Mucosa of stomach (tissue), 1 donor: Measurements from ENCODE around the gene IZUMO4.
A peak's percentile ranks its signal among the peaks of the same experiment; 100 is the strongest.

Source experiments
- H3K27me3 ChIP-seq: one replicate; pipeline ENCODE4 v1.7.0; 2013; ENCODE audit warnings: mild to moderate bottlenecking, low read length; ENCODE audit not compliant: control insufficient read depth, insufficient read depth
- H3K36me3 ChIP-seq: one replicate; pipeline ENCODE4 v1.7.0; 2013; ENCODE audit warnings: low read length; ENCODE audit not compliant: control insufficient read depth, insufficient read depth
- H3K4me1 ChIP-seq: one replicate; pipeline ENCODE4 v1.7.0; 2013; ENCODE audit warnings: mild to moderate bottlenecking, low read length; ENCODE audit not compliant: control insufficient read depth, insufficient read depth
- H3K4me3 ChIP-seq: one replicate; pipeline ENCODE4 v1.7.0; 2013; ENCODE audit warnings: low read length
- H3K9ac ChIP-seq: one replicate; pipeline ENCODE4 v1.7.0; 2013; ENCODE audit warnings: mild to moderate bottlenecking, low read length, moderate library complexity
- H3K9me3 ChIP-seq: one replicate; pipeline ENCODE4 v1.7.0; 2013; ENCODE audit warnings: mild to moderate bottlenecking, low read length, moderate library complexity; ENCODE audit not compliant: control insufficient read depth
- donor health status: Pancreatic carcinoma.

The IZUMO4 gene, protein sequence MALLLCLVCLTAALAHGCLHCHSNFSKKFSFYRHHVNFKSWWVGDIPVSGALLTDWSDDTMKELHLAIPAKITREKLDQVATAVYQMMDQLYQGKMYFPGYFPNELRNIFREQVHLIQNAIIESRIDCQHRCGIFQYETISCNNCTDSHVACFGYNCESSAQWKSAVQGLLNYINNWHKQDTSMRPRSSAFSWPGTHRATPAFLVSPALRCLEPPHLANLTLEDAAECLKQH

GRCh38 chr19:2096480-2097202, at the start of gene IZUMO4:
Gene IZUMO4 (plus strand): TSS chr19:2096915. CDS start chr19:2096946, 31 bp downstream.
- peaks cover 26% of the 10 kb centered on the region for H3K4me1 ChIP-seq
- H3K36me3 ChIP-seq: peaks cover 2% of the 10 kb centered on the region

DNA sequence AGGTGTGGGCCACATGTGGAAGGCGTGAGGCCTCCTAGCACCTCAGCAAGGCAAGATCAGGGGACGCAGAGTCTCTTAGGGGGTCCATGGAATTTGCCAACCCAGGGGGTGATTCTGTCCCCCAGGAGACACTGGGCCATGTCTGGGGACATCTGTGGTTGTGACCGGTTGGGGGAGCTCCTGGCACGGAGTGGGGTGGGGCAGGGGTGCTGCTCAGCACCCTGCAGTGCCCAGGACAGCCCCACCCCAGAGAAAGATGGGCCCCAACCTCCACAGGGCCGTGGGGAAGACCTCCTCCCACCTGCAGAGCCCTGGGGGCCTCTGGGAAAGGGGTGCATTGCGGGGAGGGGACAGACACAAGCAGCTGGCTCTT, 49.7 kb upstream of the IZUMO4 start:
- H3K9ac ChIP-seq: no peak overlapping the region

More at GRCh38 chr19:2096480-2097202, at the start of gene IZUMO4:
- no peaks in the 10 kb centered on the region for H3K27me3 ChIP-seq
- H3K4me3 ChIP-seq: peak within 1 kb of the TSS; percentile 63
- H3K9ac ChIP-seq: peak within 1 kb of the TSS; percentile 73
- H3K9me3 ChIP-seq: no peaks in the 10 kb centered on the region

GRCh38 chr19:2047449-2048103, 49.1 kb upstream of the IZUMO4 start:
- H3K4me3 ChIP-seq: no peak overlapping the region
- H3K27me3 ChIP-seq: no peaks in the 10 kb centered on the region
- H3K9ac ChIP-seq: no peak overlapping the region
- H3K4me1 ChIP-seq: peaks cover 80% of the 10 kb centered on the region
- no peaks in the 10 kb centered on the region for H3K9me3 ChIP-seq
- H3K36me3 ChIP-seq: peaks cover under 1% of the 10 kb centered on the region

More for the DNA sequence above, 49.7 kb upstream of the IZUMO4 start:
- no peak overlapping the region for H3K4me3 ChIP-seq
- no peaks in the 10 kb centered on the region for H3K27me3 ChIP-seq
- peaks cover 4% of the 10 kb centered on the region for H3K36me3 ChIP-seq
- peaks cover 79% of the 10 kb centered on the region for H3K4me1 ChIP-seq
- H3K9me3 ChIP-seq: no peaks in the 10 kb centered on the region

- Histone ChIP-seq H3K4me3 (no peak overlapping the region), H3K36me3 (no peaks in the 10 kb centered on the region), H3K9ac (peak overlapping the region; percentile 80), H3K9me3 (no peaks in the 10 kb centered on the region), H3K4me1 (peaks cover 74% of the 10 kb centered on the region), H3K27me3 (no peaks in the 10 kb centered on the region)
Observed at GRCh38 chr19:2048104-2048958, 48.4 kb upstream of the IZUMO4 start.

DNA sequence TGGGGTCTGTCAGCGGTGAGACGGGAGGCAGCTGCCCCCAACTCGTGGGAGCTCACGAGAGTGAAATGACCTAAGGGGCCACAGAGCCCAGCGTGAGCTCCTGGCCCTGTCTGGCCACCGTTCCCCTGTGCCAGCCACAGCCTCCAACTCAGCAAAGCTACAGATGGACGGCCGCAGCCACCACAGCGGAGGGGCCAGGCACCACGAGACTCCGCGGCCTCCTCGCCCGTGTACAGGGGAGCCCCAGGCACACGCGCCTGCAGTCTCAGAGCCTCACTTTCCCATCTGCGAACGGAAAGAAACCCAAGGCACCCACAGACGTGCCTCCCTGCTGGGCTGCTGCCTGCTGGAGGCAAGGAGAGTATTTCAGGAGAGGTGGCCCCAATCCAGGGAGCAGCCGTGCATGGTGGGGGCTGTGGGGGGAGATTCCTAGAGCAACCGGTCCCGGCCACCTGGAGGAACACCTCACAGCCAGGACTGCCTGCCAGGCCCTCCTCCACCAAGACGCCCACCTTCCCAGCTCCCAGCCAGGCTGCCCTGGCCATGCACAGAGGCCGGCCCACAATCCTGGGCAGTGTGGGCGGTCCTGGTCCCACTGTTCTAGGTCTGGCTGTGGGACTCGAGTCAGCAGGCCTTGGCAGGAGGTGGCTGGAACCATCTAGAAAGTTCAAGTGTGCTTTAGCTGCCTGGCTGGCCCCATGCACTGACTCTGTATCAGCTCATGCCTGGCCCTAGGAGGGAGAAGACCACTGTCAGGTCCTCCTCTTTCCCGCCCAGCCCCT, 47.6 kb upstream of the IZUMO4 start:
- Histone ChIP-seq H3K9me3 (no peaks in the 10 kb centered on the region), H3K9ac (peak overlapping the region; percentile 80), H3K4me3 (peak overlapping the region; percentile 53), H3K4me1 (peaks cover 75% of the 10 kb centered on the region), H3K27me3 (no peaks in the 10 kb centered on the region), H3K36me3 (no peaks in the 10 kb centered on the region)

DNA sequence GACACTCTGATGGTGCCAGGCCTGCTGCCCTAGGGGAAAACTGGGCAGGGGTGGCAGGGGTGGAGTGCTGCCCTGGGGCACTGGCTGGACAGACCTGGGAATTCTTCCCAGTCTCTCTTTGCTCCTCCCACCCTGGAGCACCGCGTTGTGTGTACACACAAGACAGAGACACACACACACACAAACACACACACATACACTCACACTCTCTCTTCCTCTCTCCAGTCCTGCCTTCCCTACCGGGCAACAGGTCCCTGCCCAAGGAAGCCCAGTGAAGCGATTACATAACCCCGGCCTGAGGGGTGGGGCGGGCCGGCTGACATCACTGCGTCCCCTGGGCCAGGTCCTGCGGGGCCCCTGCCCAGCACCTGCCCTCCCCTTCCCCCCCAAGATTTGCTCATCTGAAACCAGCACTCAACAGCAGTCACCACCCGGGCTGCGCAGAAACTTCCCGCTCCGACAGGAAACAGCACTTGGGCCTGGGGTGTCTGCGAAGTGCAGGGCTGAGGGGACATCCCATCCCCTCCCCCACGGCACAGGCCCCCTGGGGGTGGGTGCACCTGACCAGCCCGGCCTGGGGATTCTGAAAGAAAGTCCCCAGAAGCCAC, 46.9 kb upstream of the IZUMO4 start:
- Histone ChIP-seq H3K4me3 (peak overlapping the region; percentile 53), H3K4me1 (peaks cover 71% of the 10 kb centered on the region), H3K27me3 (no peaks in the 10 kb centered on the region), H3K36me3 (no peaks in the 10 kb centered on the region), H3K9me3 (no peaks in the 10 kb centered on the region), H3K9ac (peak overlapping the region; percentile 80)

DNA sequence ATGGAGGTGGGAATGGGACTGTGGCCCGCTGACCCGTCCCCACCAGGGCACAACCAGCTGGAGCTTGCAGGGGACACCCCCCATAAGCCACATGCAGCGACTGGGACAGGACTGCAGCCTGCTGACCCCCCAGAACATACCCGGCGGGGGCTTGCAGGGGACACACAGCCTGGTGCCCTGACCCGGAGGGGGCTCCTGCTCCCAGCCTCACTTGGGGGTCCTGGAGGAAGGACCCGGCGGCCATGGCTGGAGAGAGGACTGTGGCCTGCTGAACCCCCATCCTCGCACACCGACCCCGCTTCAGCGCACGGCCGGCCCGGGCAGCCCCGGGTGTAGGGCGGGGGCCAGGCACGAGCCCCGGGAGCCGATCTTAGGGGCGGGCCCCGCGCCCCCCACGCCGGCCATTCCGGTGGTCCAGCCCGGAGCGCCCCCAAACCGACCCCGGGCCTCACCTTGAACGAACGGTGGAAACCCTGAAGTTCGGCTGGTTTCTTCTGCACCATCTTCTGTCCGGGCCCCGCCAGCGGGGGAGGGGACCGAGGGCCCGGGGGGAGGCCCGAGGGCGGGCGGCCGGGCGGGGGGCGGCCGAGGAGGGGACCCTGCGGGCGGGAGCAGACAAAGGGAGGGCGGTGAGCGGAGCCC, 46.2 kb upstream of the IZUMO4 start:
- H3K4me1 ChIP-seq: peaks cover 69% of the 10 kb centered on the region
- no peaks in the 10 kb centered on the region for H3K36me3 ChIP-seq
- H3K9me3 ChIP-seq: no peaks in the 10 kb centered on the region
- H3K9ac ChIP-seq: peak overlapping the region; percentile 80
- H3K27me3 ChIP-seq: no peaks in the 10 kb centered on the region
- peak overlapping the region; percentile 53 for H3K4me3 ChIP-seq

- Histone ChIP-seq H3K4me1 (peaks cover 69% of the 10 kb centered on the region), H3K27me3 (no peaks in the 10 kb centered on the region), H3K4me3 (peak within 1 kb of the TSS; percentile 53), H3K36me3 (no peaks in the 10 kb centered on the region), H3K9me3 (no peaks in the 10 kb centered on the region), H3K9ac (peak within 1 kb of the TSS; percentile 80)
Observed at GRCh38 chr19:2050991-2051772, 45.5 kb upstream of the IZUMO4 start, which contains the start of gene MKNK2. Gene MKNK2 (minus strand): TSS chr19:2051244. CDS start chr19:2050851, 393 bp downstream.

DNA sequence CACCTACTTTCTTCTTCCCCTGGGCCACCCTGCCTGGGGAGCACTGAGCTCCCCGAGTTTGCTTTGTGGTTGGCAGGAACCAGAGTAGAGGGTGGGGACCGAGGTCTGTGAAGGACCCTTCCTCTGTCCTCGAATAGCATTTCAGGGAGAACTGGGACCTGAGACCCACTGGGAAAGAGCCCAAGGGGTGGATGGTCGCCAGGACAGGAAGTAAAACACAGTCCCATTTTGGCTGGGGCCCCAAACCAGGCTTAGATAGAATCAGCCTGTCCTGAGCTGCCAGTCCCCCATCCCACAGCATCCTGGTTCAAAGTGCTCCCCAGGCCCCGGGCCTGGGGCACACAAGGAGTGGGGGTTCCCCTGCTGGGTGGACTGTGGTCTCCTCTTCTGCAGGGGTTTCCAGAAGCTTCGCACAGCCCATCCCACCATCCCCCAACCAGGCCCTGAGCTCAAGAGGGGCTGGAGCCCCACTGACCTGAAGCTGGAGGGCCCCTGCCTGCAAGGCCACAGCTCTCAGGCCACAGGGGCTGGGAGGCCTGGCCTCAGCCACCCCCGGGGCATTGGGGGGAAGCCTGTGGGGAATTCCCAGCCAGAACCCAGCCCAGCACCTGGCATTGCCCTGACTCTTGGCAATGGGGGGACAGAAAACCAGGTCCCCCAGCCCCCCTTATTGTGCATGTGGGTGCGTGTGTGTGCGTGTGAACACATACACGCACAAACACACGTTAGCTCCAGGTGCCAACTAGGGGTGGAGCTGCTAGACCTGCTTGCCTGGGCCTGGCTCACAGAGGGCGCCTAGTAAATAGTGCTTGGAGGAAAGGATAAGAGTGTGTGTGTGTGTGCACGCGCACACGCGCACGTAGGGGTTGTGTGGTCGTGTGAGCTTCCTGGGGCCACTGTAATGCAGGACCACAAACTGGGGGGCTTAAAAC, 44.7 kb upstream of the IZUMO4 start:
- no peaks in the 10 kb centered on the region for H3K27me3 ChIP-seq
- H3K36me3 ChIP-seq: no peaks in the 10 kb centered on the region
- H3K9ac ChIP-seq: peak overlapping the region; percentile 48
- H3K4me1 ChIP-seq: peaks cover 67% of the 10 kb centered on the region
- H3K9me3 ChIP-seq: no peaks in the 10 kb centered on the region
- H3K4me3 ChIP-seq: no peak overlapping the region
